H9 (cell line): ENCODE measurements around the gene BLTP3B. TPM values are rescaled to one million over a fixed set of nuclear protein-coding genes. Genes with fewer than 3 reads are reported as not detected.

Experiments
- DNase-seq: peaks from one replicate; pipeline ENCODE4 v3.0.0-alpha.2; 2017
- H2AFZ ChIP-seq: one replicate; pipeline ENCODE4 v1.6.1; 2013; ENCODE audit warnings: mild to moderate bottlenecking, low read length, control low read depth, moderate library complexity
- H2AK5ac ChIP-seq: 2 replicates; pipeline ENCODE4 v1.6.1; 2013; ENCODE audit warnings: low read length, control low read depth, mixed read lengths; ENCODE audit not compliant: insufficient read length
- H2BK120ac ChIP-seq: one replicate; pipeline ENCODE4 v1.6.1; 2013; ENCODE audit warnings: low read depth, mild to moderate bottlenecking, low read length, control low read depth, inconsistent platforms; ENCODE audit not compliant: poor library complexity, severe bottlenecking
- H2BK12ac ChIP-seq: 2 replicates; pipeline ENCODE4 v1.6.1; 2013; ENCODE audit warnings: low read length, control low read depth, mixed read lengths, low read depth; ENCODE audit not compliant: insufficient read length
- H2BK15ac ChIP-seq: 2 replicates; pipeline ENCODE4 v1.6.1; 2013; ENCODE audit warnings: low read depth, low read length, control low read depth
- H2BK20ac ChIP-seq: one replicate; pipeline ENCODE4 v1.6.1; 2013; ENCODE audit warnings: low read depth, mild to moderate bottlenecking, low read length, control low read depth, inconsistent platforms; ENCODE audit not compliant: poor library complexity, severe bottlenecking
- H2BK5ac ChIP-seq: 2 replicates; pipeline ENCODE4 v1.6.1; 2013; ENCODE audit warnings: low read length, control low read depth, mixed read lengths; ENCODE audit not compliant: insufficient read length
- H3K14ac ChIP-seq: 2 replicates; pipeline ENCODE4 v1.6.1; 2013; ENCODE audit warnings: low read length, control low read depth; ENCODE audit not compliant: insufficient read depth
- H3K18ac ChIP-seq: 2 replicates; pipeline ENCODE4 v1.6.1; 2013; ENCODE audit warnings: low read depth, mild to moderate bottlenecking, mixed read lengths, low read length, control low read depth; ENCODE audit not compliant: insufficient read length
- H3K23ac ChIP-seq: 2 replicates; pipeline ENCODE4 v1.6.1; 2013; ENCODE audit warnings: low read length, control low read depth, mixed read lengths, low read depth; ENCODE audit not compliant: insufficient read length
- H3K23me2 ChIP-seq: 2 replicates; pipeline ENCODE4 v1.6.1; 2013; ENCODE audit warnings: low read depth, mild to moderate bottlenecking, mixed read lengths, low read length, control low read depth; ENCODE audit not compliant: insufficient read length, poor library complexity, severe bottlenecking
- H3K27ac ChIP-seq: 2 replicates; pipeline ENCODE4 v1.5.1; 2013; ENCODE audit warnings: low read length, control low read depth, mixed read lengths, low read depth; ENCODE audit not compliant: insufficient read length
- H3K27me3 ChIP-seq: 2 replicates; pipeline ENCODE4 v1.6.1; 2013; ENCODE audit warnings: low read length, control low read depth, inconsistent platforms; ENCODE audit not compliant: insufficient read depth
- H3K4ac ChIP-seq: 2 replicates; pipeline ENCODE4 v1.6.1; 2013; ENCODE audit warnings: low read depth, mild to moderate bottlenecking, control low read depth, inconsistent platforms, low read length, moderate library complexity
- H3K4me1 ChIP-seq: 2 replicates; pipeline ENCODE4 v1.6.1; 2013; ENCODE audit warnings: low read length, control low read depth, inconsistent platforms; ENCODE audit not compliant: insufficient read depth
- H3K4me2 ChIP-seq: 2 replicates; pipeline ENCODE4 v1.6.1; 2013; ENCODE audit warnings: low read length, control low read depth, mixed read lengths; ENCODE audit not compliant: insufficient read length, insufficient read depth
- H3K56ac ChIP-seq: 2 replicates; pipeline ENCODE4 v1.6.1; 2013; ENCODE audit warnings: low read depth, mild to moderate bottlenecking, mixed read lengths, low read length, control low read depth; ENCODE audit not compliant: insufficient read length
- H3K79me1 ChIP-seq: 2 replicates; pipeline ENCODE4 v1.6.1; 2013; ENCODE audit warnings: low read depth, mild to moderate bottlenecking, moderate library complexity, low read length, control low read depth, inconsistent platforms; ENCODE audit not compliant: insufficient read depth, poor library complexity, severe bottlenecking
- H3K79me2 ChIP-seq: 2 replicates; pipeline ENCODE4 v1.6.1; 2013; ENCODE audit warnings: low read length, control low read depth, inconsistent platforms; ENCODE audit not compliant: insufficient read depth
- H3K9ac ChIP-seq: 2 replicates; pipeline ENCODE4 v1.6.1; 2013; ENCODE audit warnings: low read length, control low read depth, mixed read lengths; ENCODE audit not compliant: insufficient read length; ENCODE audit errors: extremely low read depth
- H3K9me3 ChIP-seq: one replicate; pipeline ENCODE4 v1.6.1; 2013; ENCODE audit warnings: low read depth, low read length, inconsistent platforms; ENCODE audit not compliant: control insufficient read depth
- H3T11ph ChIP-seq: one replicate; pipeline ENCODE4 v1.6.1; 2013; ENCODE audit warnings: mild to moderate bottlenecking, low read length, control low read depth, inconsistent platforms
- H4K20me1 ChIP-seq: one replicate; pipeline ENCODE4 v1.6.1; 2013; ENCODE audit not compliant: control insufficient read depth, insufficient read length, insufficient read depth
- H4K5ac ChIP-seq: 2 replicates; pipeline ENCODE4 v1.6.1; 2013; ENCODE audit warnings: low read depth, mild to moderate bottlenecking, mixed read lengths, low read length, control low read depth; ENCODE audit not compliant: insufficient read length
- H4K8ac ChIP-seq: replicated peaks from 2 replicates; pipeline ENCODE4 v1.6.1; 2013; ENCODE audit warnings: low read length, control low read depth, mixed read lengths, low read depth; ENCODE audit not compliant: insufficient read length
- H4K91ac ChIP-seq: 2 replicates; pipeline ENCODE4 v1.6.1; 2013; ENCODE audit warnings: low read depth, mild to moderate bottlenecking, moderate library complexity, mixed read lengths, low read length, control low read depth; ENCODE audit not compliant: insufficient read length
- H3K27ac Mint-ChIP-seq, 3 experiments: 2 replicates in 2 of 3; 3 replicates in 1 of 3; pipeline ENCODE4 v1.8.0; 2020 to 2021; ENCODE audit warnings: mixed read lengths in 3 of 3, mild to moderate bottlenecking in 1 of 3, moderate library complexity in 1 of 3
- H3K27me3 Mint-ChIP-seq: 2 replicates; pipeline ENCODE4 v1.8.0; 2021; ENCODE audit warnings: low read depth, mild to moderate bottlenecking, moderate library complexity, mixed read lengths
- H3K36me3 Mint-ChIP-seq, 3 experiments: 2 replicates in 2 of 3; 3 replicates in 1 of 3; pipeline ENCODE4 v1.8.0; 2020 to 2021; ENCODE audit warnings: low read depth in 3 of 3, mixed read lengths in 3 of 3; ENCODE audit not compliant: insufficient read depth in 1 of 3
- H3K4me1 Mint-ChIP-seq, 2 experiments: 2 replicates each; pipeline ENCODE4 v1.8.0; 2020; ENCODE audit warnings: mixed read lengths in 2 of 2
- H3K4me3 Mint-ChIP-seq, 2 experiments: 2 replicates in 1 of 2; 3 replicates in 1 of 2; pipeline ENCODE4 v1.8.0; 2020 to 2021; ENCODE audit warnings: mild to moderate bottlenecking in 2 of 2, mixed read lengths in 2 of 2, moderate library complexity in 1 of 2
- H3K9me3 Mint-ChIP-seq, 2 experiments: 2 replicates in 1 of 2; 3 replicates in 1 of 2; pipeline ENCODE4 v1.8.0; 2020; ENCODE audit warnings: mild to moderate bottlenecking in 2 of 2, mixed read lengths in 2 of 2, moderate library complexity in 1 of 2
- total RNA-seq: library from RNA; stranded (reverse); gene quantifications from 2 replicates; pipeline ENCODE4 v1.2.1, GENCODE V29; 2021
- TF ChIP-seq, protein P1 (sequence below): fragments of 200-600 bp; sonication (generic); conservative IDR thresholded peaks from 3 replicates; pipeline ENCODE4 v1.8.0; 2021; ENCODE audit warnings: antibody characterized with exemption, mild to moderate bottlenecking

The BLTP3B gene
- total RNA-seq, 1 experiment from 2014 or later, result 20.7 TPM

DNA sequence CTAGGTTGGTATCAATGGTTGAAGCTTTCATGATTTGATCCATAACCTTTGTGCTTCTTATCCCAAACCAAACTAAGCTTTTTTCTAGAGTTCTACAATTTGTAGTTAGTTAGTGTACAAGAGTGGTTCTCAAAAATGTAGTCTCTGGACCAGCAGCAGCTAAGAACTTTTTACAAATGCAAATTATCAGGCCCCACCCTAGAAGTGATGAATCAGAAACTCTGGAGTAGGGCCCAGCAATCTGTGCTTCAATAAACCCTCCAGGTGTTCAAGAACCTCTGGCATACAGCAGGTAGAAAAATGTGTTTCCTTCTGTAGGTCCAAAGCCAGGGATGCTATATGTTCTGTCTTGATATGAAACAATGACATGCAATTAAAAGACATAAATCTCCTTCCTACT is 31.8 kb upstream of the BLTP3B start:
- Mint-ChIP-seq H3K27ac (no peak overlapping the region), H3K4me3 (no peak overlapping the region), H3K27me3 (no peaks in the 10 kb centered on the region), H3K36me3 (peaks cover 3 to 30% (median 18%) of the 10 kb centered on the region in 3 experiments; a peak in 4 of 7 replicates), H3K9me3 (no peaks in the 10 kb centered on the region), H3K4me1 (peaks cover 9 to 16% of the 10 kb centered on the region in 2 experiments)
- no peak overlapping the region for H3K23ac ChIP-seq
- H3K56ac ChIP-seq, result no peak overlapping the region
- no peak overlapping the region for H4K91ac ChIP-seq
- no peak overlapping the region for H2BK15ac ChIP-seq
- H2AK5ac ChIP-seq, result no peak overlapping the region
- no peak overlapping the region for H3K9ac ChIP-seq
- H3K4me1 ChIP-seq, result no peaks in the 10 kb centered on the region; the same call in 1 of the 2 replicates
- no peak overlapping the region for H3T11ph ChIP-seq
- no peaks in the 10 kb centered on the region for H3K79me2 ChIP-seq
- TF ChIP-seq, protein P1, sequence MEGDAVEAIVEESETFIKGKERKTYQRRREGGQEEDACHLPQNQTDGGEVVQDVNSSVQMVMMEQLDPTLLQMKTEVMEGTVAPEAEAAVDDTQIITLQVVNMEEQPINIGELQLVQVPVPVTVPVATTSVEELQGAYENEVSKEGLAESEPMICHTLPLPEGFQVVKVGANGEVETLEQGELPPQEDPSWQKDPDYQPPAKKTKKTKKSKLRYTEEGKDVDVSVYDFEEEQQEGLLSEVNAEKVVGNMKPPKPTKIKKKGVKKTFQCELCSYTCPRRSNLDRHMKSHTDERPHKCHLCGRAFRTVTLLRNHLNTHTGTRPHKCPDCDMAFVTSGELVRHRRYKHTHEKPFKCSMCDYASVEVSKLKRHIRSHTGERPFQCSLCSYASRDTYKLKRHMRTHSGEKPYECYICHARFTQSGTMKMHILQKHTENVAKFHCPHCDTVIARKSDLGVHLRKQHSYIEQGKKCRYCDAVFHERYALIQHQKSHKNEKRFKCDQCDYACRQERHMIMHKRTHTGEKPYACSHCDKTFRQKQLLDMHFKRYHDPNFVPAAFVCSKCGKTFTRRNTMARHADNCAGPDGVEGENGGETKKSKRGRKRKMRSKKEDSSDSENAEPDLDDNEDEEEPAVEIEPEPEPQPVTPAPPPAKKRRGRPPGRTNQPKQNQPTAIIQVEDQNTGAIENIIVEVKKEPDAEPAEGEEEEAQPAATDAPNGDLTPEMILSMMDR, result no peak
- no peak overlapping the region for H2BK5ac ChIP-seq
- no peak overlapping the region for H3K18ac ChIP-seq
- no peak overlapping the region for H2BK12ac ChIP-seq
- no peak overlapping the region for H2BK120ac ChIP-seq
- no peaks in the 10 kb centered on the region for H3K27me3 ChIP-seq
- no peak overlapping the region for H2BK20ac ChIP-seq
- H4K5ac ChIP-seq, result no peak overlapping the region
- H2AFZ ChIP-seq, result no peak overlapping the region
- no peak overlapping the region for H3K14ac ChIP-seq
- H3K27ac ChIP-seq, result no peak overlapping the region
- H4K8ac ChIP-seq, result no peak overlapping the region
- H3K9me3 ChIP-seq, result no peaks in the 10 kb centered on the region
- H3K23me2 ChIP-seq, result no peaks in the 10 kb centered on the region
- no peak overlapping the region for H3K4ac ChIP-seq
- no peak overlapping the region for H3K4me2 ChIP-seq
- no peaks in the 10 kb centered on the region for H4K20me1 ChIP-seq
- DNase-seq, result no peak
- no peaks in the 10 kb centered on the region for H3K79me1 ChIP-seq
